Neural cell (in vitro differentiated cells): Measurements from ENCODE around the gene ACOXL. TPM values are rescaled to one million over a fixed set of nuclear protein-coding genes. Genes with fewer than 3 reads are reported as not detected.

Experiments
- H2AFZ ChIP-seq: fragments of 200-600, 300-800 bp; sonication (generic), shearing (Covaris generic); 2 replicates; pipeline ENCODE4 v1.6.0; 2014; ENCODE audit warnings: low read depth, mild to moderate bottlenecking, antibody characterized with exemption, low read length, moderate library complexity
- H3F3A ChIP-seq: fragments of 200-600 bp; shearing (Covaris generic); 2 replicates; pipeline ENCODE4 v1.6.1; 2016; ENCODE audit warnings: mild to moderate bottlenecking, moderate library complexity, mixed read lengths, antibody characterized with exemption, low read length; ENCODE audit not compliant: insufficient read depth, poor library complexity, severe bottlenecking
- H3K27ac ChIP-seq: fragments of 200-600, 300-800 bp; sonication (generic), shearing (Covaris generic); 2 replicates; pipeline ENCODE4 v1.5.1; 2014; ENCODE audit warnings: mild to moderate bottlenecking, low read length, moderate library complexity
- H3K27me3 ChIP-seq: fragments of 300-800, 200-600 bp; sonication (generic), shearing (Covaris generic); 2 replicates; pipeline ENCODE4 v1.6.0; 2014; ENCODE audit warnings: mild to moderate bottlenecking, low read depth, low read length, moderate library complexity; ENCODE audit not compliant: insufficient read depth
- H3K36me3 ChIP-seq: fragments of 300-800, 200-600 bp; sonication (generic), shearing (Covaris generic); 2 replicates; pipeline ENCODE4 v1.5.1; 2014; ENCODE audit warnings: mild to moderate bottlenecking, antibody characterized with exemption, low read length, moderate library complexity; ENCODE audit not compliant: insufficient read depth
- H3K4me2 ChIP-seq: fragments of 300-800, 200-600 bp; sonication (generic), shearing (Covaris generic); 2 replicates; pipeline ENCODE4 v1.6.0; 2014; ENCODE audit warnings: mild to moderate bottlenecking, low read length
- H3K4me3 ChIP-seq: fragments of 300-800, 200-600 bp; sonication (generic), shearing (Covaris generic); 2 replicates; pipeline ENCODE4 v1.5.1; 2014; ENCODE audit warnings: mild to moderate bottlenecking, low read length, moderate library complexity
- H3K79me2 ChIP-seq: fragments of 200-600 bp; shearing (Covaris generic); replicated peaks from 2 replicates; pipeline ENCODE4 v1.6.0; 2014; ENCODE audit warnings: mild to moderate bottlenecking, low read length, moderate library complexity; ENCODE audit not compliant: insufficient read depth
- H3K9ac ChIP-seq: fragments of 300-800, 200-600 bp; sonication (generic), shearing (Covaris generic); 2 replicates; pipeline ENCODE4 v1.6.1; 2016; ENCODE audit warnings: mild to moderate bottlenecking, low read length, mixed read lengths
- H3K9me2 ChIP-seq: fragments of 200-600 bp; shearing (Covaris generic); 2 replicates; pipeline ENCODE4 v1.6.1; 2016; ENCODE audit warnings: mild to moderate bottlenecking, low read length, mixed read lengths; ENCODE audit not compliant: insufficient read depth
- H3K9me3 ChIP-seq: fragments of 200-600, 300-800 bp; sonication (generic), shearing (Covaris generic); 2 replicates; pipeline ENCODE4 v1.6.1; 2016; ENCODE audit warnings: mild to moderate bottlenecking, mixed run types, low read length, moderate library complexity, mixed read lengths
- H4K20me1 ChIP-seq: fragments of 200-600 bp; shearing (Covaris generic); 2 replicates; pipeline ENCODE4 v1.6.1; 2016; ENCODE audit warnings: mild to moderate bottlenecking, mixed run types; ENCODE audit not compliant: insufficient read depth
- CTCF ChIP-seq: fragments of 450-650 bp; IDR thresholded peaks from 2 replicates; pipeline ENCODE4 v1.5.1; 2014; ENCODE audit warnings: antibody characterized with exemption, mild to moderate bottlenecking, moderate library complexity; ENCODE audit not compliant: poor library complexity, severe bottlenecking
- EP300 ChIP-seq: fragments of 450-650 bp; conservative IDR thresholded peaks from 2 replicates; pipeline ENCODE4 v1.6.1; 2014; ENCODE audit warnings: antibody characterized with exemption, mild to moderate bottlenecking, moderate library complexity; ENCODE audit not compliant: poor library complexity, severe bottlenecking
- EZH2 ChIP-seq: fragments of 200-600, 300-800 bp; shearing (Covaris generic), sonication (generic); IDR thresholded peaks from 2 replicates; pipeline ENCODE4 v1.6.1; 2014; ENCODE audit warnings: antibody characterized with exemption, low read length, borderline replicate concordance, mild to moderate bottlenecking; ENCODE audit not compliant: insufficient read depth, poor library complexity, severe bottlenecking
- MXI1 ChIP-seq: fragments of 450-650 bp; conservative IDR thresholded peaks from 2 replicates; pipeline ENCODE4 v1.6.1; 2014; ENCODE audit warnings: antibody characterized with exemption, mild to moderate bottlenecking; ENCODE audit not compliant: poor library complexity, severe bottlenecking
- POLR2AphosphoS5 ChIP-seq: IDR thresholded peaks from 2 replicates; pipeline ENCODE4 v1.6.1; 2012
- RAD21 ChIP-seq: fragments of 450-650 bp; conservative IDR thresholded peaks from 2 replicates; pipeline ENCODE4 v1.6.1; 2014; ENCODE audit warnings: antibody characterized with exemption, mild to moderate bottlenecking, moderate library complexity
- REST ChIP-seq: IDR thresholded peaks from 2 replicates; pipeline ENCODE4 v1.6.1; 2012; ENCODE audit warnings: borderline replicate concordance
- SMC3 ChIP-seq: fragments of 450-650 bp; conservative IDR thresholded peaks from 2 replicates; pipeline ENCODE4 v1.6.1; 2014; ENCODE audit warnings: antibody characterized with exemption, mild to moderate bottlenecking, moderate library complexity; ENCODE audit not compliant: poor library complexity
- TAF1 ChIP-seq: IDR thresholded peaks from 2 replicates; pipeline ENCODE4 v1.6.1; 2012; ENCODE audit warnings: low read depth
- polyA plus RNA-seq: library from polyadenylated mRNA; depleted of rRNA; stranded (reverse); fragments of >200 nt; gene quantifications from 2 replicates; pipeline ENCODE4 v1.2.3, GENCODE V29; 2014

Gene ACOXL
- polyA plus RNA-seq, 1 donor from 2014 or later: not detected

GRCh38 chr2:110995911-110996310 is 263.5 kb downstream of the ACOXL start:
- TF ChIP-seq POLR2AphosphoS5 (no peak), RAD21 (no peak), EP300 (no peak), REST (no peak), SMC3 (no peak), CTCF (no peak), EZH2 (no peak), TAF1 (no peak), MXI1 (no peak)
- H3K36me3 ChIP-seq: no peaks in the 10 kb centered on the region
- H3K27ac ChIP-seq: no peak overlapping the region
- H3K79me2 ChIP-seq: no peaks in the 10 kb centered on the region
- no peaks in the 10 kb centered on the region for H3K9me2 ChIP-seq
- no peak overlapping the region for H2AFZ ChIP-seq
- no peaks in the 10 kb centered on the region for H3F3A ChIP-seq
- H3K4me2 ChIP-seq: no peak overlapping the region
- H3K9ac ChIP-seq: no peak overlapping the region
- H3K27me3 ChIP-seq: no peaks in the 10 kb centered on the region
- H3K4me3 ChIP-seq: no peak overlapping the region
- no peaks in the 10 kb centered on the region for H4K20me1 ChIP-seq
- no peaks in the 10 kb centered on the region for H3K9me3 ChIP-seq

- no peak for TF ChIP-seq REST
- TF ChIP-seq TAF1: no peak
- TF ChIP-seq MXI1: no peak
- TF ChIP-seq SMC3: no peak
- no peak for TF ChIP-seq EP300
- no peak for TF ChIP-seq CTCF
- no peak for TF ChIP-seq RAD21
- no peak for TF ChIP-seq POLR2AphosphoS5
- no peak for TF ChIP-seq EZH2
- H3K9ac ChIP-seq: no peak overlapping the region
- H3K4me3 ChIP-seq: no peak overlapping the region
- no peak overlapping the region for H2AFZ ChIP-seq
- H3K79me2 ChIP-seq: no peaks in the 10 kb centered on the region
- H3K27ac ChIP-seq: no peak overlapping the region
- no peaks in the 10 kb centered on the region for H3K36me3 ChIP-seq
- no peaks in the 10 kb centered on the region for H4K20me1 ChIP-seq
- no peaks in the 10 kb centered on the region for H3K9me2 ChIP-seq
- H3K4me2 ChIP-seq: no peak overlapping the region
- H3K9me3 ChIP-seq: no peaks in the 10 kb centered on the region
- no peaks in the 10 kb centered on the region for H3K27me3 ChIP-seq
- no peaks in the 10 kb centered on the region for H3F3A ChIP-seq
Measured at GRCh38 chr2:110997331-110998045, 265.1 kb downstream of the ACOXL start.
